HG02798 (cell line): ENCODE measurements around the gene SGSM1.
A peak's percentile ranks its signal among the peaks of the same experiment; 100 is the strongest.

Experiments
- ATAC-seq: cut with Tn5 transposase; IDR thresholded peaks from one replicate; pipeline ENCODE4 v1.9.1; 2021; ENCODE audit warnings: mild to moderate bottlenecking; ENCODE audit not compliant: unreplicated experiment, poor library complexity

Gene SGSM1

DNA sequence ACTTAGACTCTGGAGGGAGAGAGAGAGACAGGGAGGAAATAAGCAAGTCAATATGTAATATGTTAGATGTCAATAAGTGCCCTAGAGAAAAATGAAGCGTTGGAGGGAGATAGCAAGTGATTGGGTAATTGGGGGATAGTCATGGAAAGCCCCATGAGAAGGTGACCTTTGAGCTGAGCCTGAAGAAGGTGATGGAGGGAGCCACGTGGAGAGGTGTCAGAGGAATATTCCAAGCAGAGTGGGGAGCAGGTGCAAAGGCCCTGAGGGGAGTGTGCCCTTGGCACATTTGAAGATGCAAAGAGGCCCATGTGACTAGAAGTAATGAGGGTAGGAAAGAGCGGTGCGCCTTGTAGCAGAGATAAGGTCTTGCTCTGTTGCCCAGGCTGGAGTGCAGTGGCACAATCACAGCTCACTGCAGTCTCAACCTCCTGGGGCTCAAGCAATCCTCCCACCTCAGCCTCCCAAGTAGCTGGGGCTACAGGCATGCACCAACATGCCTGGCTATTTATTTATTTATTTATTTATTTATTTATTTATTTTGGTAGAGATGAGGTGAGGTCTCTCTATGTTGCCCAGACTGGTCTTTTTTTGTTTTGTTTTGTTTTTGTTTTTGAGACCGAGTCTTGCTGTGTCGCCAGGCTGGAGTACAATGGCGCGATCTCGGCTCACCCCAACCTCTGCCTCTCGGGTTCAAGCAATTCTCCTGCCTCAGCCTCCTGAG is 138.4 kb downstream of the SGSM1 start:
- ATAC-seq, result no peak

DNA sequence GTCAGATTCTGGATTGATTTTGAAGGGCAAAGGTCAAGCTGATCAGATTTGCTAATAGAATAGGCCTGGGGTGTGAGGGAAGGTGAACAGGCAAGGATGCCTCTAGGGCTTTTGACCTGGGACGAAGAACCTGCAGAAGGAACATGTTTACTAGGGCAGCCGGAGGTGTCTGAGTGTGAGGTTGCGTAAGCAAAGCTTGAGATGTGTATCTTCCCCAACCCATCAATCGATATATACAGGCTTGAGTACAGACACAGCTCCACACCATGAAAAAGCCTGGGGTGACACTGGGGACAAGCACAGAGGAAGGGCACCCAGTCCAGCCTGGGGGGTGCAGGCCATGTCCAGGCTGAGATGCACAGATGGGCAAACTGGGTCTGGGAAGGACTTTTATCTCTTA is 139.4 kb downstream of the SGSM1 start:
- no peak for ATAC-seq

DNA sequence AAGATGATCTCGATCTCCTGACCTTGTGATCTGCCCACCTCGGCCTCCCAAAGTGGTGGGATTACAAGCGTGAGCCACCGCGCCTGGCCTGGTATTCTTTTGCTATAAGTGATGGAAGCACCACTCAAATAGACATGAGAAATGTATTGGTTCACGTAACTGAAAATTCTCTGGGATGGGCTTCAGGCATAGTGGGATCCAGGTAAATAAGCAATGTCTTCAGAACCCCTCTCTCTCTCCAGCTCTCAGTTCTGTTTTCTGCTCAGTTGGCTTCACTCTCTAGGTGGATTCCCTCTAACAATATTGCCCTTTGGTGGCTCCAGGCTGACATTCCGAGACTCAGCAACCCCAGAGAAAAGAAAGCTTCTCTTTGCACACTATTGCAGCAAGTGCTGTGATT is 141.4 kb downstream of the SGSM1 start:
- no peak for ATAC-seq

DNA sequence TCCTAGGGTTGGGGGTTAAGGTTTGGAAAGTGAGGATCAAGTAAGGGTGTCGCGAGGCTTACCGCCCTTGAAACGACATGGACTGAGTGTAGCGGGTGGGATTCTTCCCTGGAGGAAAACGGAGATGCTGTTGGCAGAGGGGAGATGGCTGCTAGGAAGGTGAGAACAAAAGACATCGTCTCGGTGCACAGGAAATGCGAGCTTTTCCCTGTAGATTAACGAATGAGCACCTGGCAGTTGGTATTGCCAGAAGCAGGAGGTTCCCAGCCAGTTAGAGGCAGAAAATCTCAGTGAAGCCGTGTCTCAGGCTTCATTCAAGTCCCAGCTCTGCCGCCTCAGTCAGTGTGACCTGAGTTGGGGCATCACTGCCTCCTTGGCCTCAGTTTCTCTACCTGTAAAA is 141.9 kb downstream of the SGSM1 start:
- no peak for ATAC-seq

DNA sequence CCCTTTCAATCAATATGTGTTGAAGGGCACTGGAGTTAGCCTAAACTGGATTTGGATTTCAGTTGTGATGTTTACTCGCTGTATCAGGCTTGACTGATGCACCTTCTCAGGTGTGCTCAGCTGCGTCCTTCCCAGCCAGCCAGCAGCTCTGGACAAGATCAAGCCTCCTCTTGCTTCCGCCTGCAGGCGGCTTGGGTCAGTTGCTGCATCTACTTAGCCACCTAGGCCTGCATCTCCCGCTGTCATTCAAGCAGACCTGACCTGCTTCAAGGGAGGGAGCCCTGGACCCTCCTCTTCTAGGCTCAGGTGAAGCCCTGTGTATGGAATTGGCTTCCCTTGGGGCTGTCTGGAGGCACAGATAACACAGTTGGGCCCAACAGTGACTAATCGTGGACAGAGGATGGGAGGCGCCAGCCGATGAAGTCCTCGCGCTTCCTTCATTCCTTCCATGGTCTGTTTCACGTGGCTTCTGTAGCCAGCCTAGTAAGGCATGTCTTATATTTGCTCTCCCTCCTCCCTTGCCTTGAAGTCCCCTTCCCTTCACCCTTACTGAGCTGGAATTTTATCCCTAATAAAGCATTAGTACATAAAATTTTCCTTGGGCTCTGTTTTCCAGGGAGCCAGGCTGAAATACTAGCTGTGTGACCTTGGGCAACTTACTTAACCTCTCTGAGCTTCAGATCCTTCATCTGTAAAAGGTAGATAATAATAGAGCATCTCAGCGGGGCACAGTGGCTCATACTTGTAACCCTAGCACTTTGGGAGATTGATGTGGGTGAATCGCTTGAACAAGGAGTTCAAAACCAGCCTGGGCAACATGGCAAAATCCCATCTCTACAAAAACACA is 142.6 kb downstream of the SGSM1 start:
- ATAC-seq, result no peak

DNA sequence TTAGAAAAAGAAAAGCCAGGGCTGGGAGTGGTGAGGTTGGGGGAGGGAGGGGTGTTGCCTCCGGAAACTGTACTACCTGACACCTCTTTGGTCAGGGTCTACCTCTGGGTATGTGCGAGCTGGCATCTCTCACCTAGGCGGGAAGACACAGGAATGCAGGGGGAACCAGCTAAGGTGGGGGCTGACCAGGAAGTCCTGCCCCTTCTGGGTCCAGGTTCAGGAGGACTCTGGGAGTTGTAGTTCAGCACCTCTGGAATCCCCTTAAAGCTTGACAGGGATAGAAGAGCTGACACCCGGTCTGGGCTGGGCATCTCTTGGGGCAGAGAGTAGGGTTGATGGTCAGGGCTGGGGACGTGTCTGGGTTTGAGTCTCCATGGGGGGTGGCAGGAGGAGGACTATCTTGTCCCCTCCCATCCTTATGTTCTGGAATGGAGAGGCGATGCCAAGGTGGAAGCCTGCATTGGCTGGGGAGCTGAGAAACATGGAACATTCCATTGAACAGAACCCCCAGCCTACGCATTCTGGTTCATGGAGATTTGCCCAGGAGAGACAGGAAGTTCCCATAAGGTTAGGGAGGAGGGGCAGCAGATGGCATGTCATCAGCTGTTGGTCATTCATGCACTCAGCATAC is 144.4 kb downstream of the SGSM1 start:
- ATAC-seq, result no peak

DNA sequence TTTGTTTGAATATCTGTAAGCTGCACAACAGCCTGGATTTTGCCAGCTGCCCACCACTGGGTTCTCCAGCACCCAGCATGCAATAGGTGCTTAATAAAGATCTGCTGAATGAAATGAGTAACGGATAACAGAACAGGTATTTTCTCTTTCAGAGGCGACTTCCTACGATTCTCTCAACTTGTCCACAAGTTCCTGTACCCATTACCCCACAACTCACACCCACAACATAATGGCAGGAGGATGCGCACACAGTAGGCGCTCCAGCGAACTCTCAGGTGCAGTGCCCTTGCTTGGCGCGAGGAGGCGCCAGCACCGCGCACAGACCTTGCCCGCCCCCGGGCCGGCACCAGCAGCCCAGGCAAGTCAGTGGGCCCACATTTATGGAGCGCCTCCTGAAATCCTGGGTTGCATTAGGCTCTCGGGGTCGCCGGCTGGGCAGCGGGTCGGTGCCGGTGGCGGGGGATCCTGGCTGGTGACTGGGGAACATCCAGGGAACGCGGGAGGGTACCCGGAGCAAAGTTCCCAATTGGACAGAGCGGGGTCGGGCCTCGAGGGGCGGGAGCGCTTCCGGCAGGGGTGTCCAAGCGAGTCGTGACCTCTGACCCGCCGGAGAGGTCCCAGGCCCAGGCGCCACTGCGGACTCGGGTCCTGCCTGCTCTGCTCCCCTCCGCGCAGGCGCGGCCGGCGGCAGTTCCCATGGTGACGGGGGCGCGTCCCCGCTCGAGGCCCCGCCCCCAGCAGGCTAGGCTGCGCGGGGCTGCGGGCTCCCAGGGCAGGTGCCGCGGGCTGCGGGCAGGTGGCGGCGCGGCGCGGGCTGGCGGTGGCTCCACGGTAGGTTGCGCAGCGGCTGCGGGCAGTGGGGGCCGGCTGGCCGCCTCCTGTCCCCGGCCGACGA is 146.2 kb downstream of the SGSM1 start, which contains the start of gene KIAA1671:
Gene KIAA1671 (plus strand): TSS at position 775 of the 895 bp plus-strand sequence. CDS start 75,284 bp downstream, outside the sequence.
- peak; percentile 71 for ATAC-seq

DNA sequence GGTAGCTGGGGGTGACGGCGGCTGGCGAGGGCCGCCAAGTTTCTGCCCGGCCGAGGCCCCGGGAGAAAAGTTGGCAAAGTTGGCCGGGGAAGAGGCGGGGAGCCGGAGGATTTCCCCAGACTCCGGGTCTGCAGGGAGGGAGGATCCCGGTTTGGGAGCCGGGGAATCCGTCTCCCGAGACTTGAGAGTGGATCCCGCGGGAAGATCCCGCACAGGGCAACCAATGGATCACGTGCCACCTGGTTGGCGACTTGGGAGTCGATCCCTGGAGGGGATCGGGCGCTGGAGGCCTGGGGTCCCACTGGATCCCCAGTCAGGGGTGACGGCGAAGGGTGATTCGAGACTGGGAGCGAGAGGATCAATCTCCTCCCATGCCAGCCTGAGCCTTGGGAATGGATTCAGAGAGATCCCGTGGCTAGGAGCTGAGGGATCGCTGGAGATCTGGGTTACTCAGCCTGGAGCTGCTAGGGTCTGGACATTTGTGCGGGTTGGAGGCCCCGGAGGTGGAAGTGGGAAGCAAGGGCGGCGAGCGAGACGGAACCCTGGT is 146.9 kb downstream of the SGSM1 start:
- peak; percentile 2 for ATAC-seq

DNA sequence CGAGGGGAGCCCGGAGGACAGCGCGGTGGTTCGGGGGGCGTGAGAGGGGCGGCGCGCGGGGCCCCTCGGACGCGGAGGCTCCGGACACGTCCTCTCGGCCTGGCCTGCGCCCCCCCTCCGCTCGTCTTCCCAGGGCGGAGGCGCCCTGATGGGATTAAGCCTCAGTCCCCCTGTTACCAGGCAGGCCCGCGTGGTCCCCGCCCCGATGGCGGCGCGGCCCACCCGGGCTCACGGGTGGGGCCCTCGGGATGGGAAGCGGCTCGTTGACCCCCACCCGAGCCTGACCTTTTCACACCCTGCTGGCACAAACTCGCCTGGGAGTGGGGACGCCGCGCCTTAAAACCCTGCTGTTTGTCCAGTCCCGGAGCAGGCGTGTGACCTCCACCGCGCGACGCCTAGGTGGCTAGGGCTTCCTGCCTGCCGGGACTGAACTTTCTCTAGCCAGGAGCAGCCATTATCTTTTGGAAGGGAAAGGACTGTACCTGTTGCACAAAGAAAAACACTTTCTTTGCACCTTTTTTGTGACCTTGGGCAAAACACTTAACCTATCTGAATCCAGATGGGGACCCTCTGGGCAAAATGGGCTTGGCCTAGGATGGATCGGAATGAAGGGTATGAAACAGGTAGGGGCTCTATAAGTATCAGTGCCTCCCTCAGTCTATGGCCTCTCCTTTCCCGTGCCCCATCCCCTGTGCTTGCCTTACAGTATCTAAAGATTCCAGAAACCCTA is 147.5 kb downstream of the SGSM1 start:
- no peak for ATAC-seq

DNA sequence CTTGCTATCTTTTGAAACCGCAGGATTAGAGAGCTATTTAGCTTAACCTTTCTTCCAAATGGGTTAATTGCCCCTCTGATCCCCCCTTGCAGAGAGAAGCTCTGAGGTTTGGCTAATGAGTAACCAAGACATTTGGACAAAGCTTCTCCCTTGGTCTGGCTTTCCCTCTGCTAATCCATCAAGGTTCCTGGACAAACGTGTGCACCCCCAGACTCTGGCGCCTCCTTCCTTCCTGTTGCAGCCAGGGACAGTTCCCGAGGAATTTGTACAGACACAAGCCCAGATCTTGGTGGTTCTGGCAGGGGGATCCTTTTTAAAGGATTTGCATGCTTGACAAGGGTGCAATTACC is 148.1 kb downstream of the SGSM1 start:
- no peak for ATAC-seq

DNA sequence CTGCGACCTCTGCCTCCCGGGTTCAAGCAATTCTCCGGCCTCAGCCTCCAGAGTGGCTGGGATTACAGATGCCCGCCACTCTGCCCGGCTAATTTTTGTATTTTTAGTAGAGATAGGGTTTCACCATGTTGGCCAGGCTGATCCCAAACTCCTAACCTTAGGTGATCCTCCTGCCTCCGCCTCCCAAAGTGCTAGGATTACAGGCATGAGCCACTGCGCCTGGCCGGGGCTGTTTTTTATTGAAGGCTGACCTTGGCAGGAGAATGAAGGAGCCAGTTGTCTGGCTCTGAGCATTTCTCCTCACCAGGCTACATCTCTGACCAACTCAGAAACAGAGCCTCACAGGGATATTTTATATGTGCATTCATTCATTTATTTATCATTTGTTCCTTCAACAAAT is 148.8 kb downstream of the SGSM1 start:
- no peak for ATAC-seq

DNA sequence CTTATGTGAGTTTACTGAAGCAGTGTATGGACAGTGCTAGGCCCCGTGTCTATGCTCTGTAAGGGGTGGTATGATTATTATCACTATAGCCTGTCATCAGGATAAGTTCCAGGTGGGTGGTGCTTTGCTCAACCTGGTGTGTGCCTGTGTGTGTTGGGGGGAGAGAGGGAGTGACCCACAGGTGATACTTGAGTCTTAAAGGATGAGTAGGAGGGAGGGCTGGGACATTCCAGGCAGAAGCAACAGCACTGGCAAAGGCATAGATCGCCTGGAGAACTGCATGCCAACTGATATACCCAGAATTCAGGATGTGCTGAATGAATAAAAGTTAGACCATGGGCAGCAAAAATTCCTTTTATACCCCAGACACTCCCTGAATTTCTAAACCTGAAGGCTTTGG is 151.0 kb downstream of the SGSM1 start:
- no peak for ATAC-seq

DNA sequence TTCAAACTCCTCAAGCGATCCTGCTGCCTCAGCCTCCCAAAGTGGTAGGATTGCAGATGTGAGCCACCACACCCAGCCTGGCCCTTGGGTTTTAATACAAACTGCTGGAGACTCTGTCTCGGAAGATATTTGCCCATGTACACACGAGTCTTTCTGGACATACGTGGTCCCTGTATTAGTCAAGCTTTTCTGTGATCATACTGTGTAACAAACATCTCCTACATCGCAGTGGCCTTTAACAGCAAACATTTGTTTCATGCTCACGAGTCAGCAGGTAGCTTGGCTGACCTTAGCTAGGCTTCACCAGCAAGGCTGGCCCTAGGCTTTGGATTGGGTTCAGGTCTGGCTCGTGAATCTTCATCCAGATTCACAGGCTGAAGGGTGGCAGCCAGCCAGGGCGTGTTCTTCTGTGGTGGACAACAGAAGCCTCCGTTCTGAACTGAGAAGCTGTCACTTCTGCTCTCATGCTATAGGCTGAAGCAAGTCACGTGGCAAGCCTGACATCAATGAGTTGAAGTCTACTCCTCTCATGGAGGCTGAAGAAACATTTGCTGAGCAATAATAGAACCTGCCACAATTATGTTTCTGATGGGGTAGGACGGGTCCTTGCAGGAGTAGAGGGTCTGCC is 155.3 kb downstream of the SGSM1 start:
- no peak for ATAC-seq

DNA sequence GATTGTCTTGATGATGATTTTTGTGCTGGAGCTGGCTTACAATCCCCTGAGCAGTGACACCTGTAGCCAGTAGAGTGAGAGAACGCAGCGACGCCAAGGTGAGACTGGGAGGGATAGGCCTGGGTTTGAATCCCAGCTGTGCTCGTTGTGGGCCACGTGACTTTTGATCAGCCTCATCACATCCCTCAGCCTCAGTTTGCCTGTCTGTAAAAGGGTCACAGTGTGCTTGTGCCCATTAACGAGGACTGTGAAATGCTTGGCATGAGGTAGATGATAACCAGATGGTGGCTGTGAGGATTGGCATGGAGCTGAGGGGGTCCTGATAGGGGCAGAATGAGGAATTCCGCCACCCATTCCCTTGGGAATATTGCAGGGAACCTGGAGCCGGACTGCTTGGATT is 156.1 kb downstream of the SGSM1 start:
- no peak for ATAC-seq

DNA sequence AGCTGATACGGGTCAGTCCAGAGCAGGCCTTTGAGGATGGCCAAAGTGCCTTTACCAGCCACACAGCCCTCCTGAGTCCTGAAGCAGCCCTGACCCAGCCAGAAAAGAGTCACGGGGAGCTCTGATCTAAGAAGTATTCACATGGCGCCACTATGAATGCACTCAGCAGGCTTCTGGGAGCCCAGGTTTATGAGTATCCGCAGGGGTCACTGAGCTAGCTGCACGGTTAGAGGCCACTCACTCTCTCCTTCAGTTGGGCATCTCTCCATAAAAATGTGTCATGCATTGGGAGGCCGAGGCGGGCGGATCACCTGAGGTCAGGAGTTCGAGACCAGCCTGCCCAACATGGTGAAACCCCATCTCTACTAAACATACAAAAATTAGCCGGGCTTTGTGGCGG is 156.8 kb downstream of the SGSM1 start:
- ATAC-seq, result no peak

DNA sequence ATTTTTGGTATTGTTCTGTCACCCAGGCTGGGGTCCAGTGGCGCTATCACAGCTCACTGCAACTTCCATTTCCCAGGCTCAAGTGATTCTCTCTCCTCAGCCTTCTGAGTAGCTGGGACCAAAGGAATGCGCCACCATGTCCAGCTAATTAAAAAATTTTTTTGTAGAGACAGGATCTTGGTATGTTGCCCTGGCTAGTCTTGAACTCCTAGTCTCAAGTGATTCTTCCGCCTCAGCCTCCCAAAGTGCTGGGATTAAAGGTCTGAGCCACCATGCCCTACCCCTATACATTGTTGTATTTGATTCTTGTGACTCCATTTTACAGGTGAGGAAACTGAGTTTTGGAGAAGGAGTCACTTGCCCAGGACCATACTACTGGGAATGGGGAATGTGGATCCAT is 158.4 kb downstream of the SGSM1 start:
- ATAC-seq, result no peak

DNA sequence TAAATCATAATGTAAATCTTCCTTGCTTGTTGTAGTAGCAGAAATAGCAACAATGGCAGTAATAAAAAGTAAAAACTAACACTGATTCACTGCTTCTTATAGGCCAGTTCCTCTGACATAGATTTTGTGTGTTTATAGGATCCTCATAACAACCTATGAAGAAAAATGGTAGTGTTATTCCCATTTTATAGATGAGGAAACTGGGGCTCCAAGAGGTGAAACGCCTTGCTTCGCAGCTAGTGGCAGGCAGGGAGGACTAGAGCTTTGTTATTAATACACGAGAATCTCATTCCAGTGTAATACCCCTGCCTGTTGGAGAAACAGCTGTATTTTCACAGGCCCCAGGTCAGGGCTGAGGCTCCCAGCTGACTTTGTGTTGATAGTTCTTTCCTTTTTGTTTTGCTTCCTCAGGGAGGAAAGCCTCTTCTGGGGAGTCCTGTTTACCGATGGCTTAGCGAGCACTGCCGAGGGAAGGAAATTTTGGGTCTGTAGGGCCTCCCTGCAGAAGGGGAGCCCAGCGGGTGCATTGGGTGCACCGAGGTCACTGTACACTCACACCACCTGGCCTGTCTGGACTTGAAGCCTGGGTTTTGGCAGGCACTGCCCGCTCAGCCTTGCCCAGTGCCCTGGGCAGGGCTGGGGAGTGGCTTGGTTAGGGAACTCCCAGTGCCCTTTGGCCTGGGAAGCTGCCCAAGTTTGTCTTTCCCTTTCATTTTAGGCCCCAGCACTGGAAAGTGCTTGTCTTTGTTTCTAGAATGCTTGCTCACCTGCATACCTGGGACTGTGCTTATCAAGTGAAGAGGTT is 160.0 kb downstream of the SGSM1 start:
- no peak for ATAC-seq

DNA sequence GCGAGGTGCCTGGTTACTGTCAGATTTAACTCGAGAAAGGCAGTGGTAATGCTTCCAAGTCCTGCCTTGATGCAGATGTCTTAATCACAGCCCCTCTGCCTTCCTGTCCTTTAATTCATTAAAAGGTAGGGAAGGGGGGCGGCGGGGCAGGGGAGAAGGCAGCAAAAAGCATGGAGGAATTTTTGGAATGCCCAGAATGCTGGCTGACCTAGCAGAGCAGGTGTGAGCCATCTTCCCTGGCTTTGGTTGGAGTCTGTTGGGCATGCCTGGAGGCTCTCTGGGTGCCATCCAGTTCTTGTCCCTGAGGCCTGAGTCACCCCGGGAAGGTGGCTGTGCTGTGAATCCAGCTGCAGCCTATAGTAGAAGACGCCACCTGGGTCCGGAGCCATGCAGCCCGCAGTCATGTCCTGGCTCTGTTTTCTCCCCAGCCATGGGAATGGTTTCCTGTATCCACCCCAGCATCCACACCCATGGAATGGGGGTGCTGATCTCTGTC is 162.1 kb downstream of the SGSM1 start:
- no peak for ATAC-seq
